ENCODE measurements around the gene HIVEP3. TPM values are rescaled to one million over a fixed set of nuclear protein-coding genes. Genes with fewer than 3 reads are reported as not detected.

The HIVEP3 gene
- total RNA-seq, 1 donor from 2014 or later, result 2.9 TPM

- intact Hi-C loops (cut with DNase I), result no loop called here
- no peak for DNase-seq (ENCODE audit: extremely low spot score in 2 of 2)
Observed at GRCh38 chr1:41908288-41908895, 10.3 kb downstream of the HIVEP3 start.

GRCh38 chr1:41907446-41907845 is 11.3 kb downstream of the HIVEP3 start:
- H3K36me3 ChIP-seq, result no peaks in the 10 kb centered on the region
- intact Hi-C loops (cut with DNase I), result no loop called here
- no peak for TF ChIP-seq POLR2AphosphoS5 (IDR thresholded peaks at IDR 0.05; ENCODE audit: insufficient read depth in 1 of 2, low read depth in 1 of 2)
- TF ChIP-seq POLR2A (IDR thresholded peaks at IDR 0.05), result no peak
- TF ChIP-seq CTCF (IDR thresholded peaks at IDR 0.05), result no peak
- H3K4me1 ChIP-seq, result no peaks in the 10 kb centered on the region
- no peaks in the 10 kb centered on the region for H3K27me3 ChIP-seq
- H3K4me3 ChIP-seq, result no peak overlapping the region
- H3K9me3 ChIP-seq, result no peaks in the 10 kb centered on the region
- DNase-seq (ENCODE audit: extremely low spot score in 2 of 2), result peak in 1 of 2 donors; percentile 56
- H3K27ac ChIP-seq, result no peak overlapping the region

More at GRCh38 chr1:41908288-41908895, 10.3 kb downstream of the HIVEP3 start:
- Histone ChIP-seq H3K9me3 (no peaks in the 10 kb centered on the region), H3K27ac (no peak overlapping the region), H3K36me3 (no peaks in the 10 kb centered on the region), H3K4me1 (no peaks in the 10 kb centered on the region), H3K27me3 (no peaks in the 10 kb centered on the region), H3K4me3 (no peak overlapping the region)
- TF ChIP-seq POLR2AphosphoS5 (IDR thresholded peaks at IDR 0.05; ENCODE audit: insufficient read depth in 1 of 2, low read depth in 1 of 2), result no peak
- TF ChIP-seq POLR2A (IDR thresholded peaks at IDR 0.05), result no peak
- TF ChIP-seq CTCF (IDR thresholded peaks at IDR 0.05), result no peak

- H3K4me3 ChIP-seq, result no peak overlapping the region
- no peaks in the 10 kb centered on the region for H3K9me3 ChIP-seq
- TF ChIP-seq CTCF (IDR thresholded peaks at IDR 0.05) (no peak), POLR2AphosphoS5 (IDR thresholded peaks at IDR 0.05; ENCODE audit: insufficient read depth in 1 of 2, low read depth in 1 of 2) (no peak), POLR2A (IDR thresholded peaks at IDR 0.05) (no peak)
- intact Hi-C loops (cut with DNase I), result no loop called here
- H3K27me3 ChIP-seq, result no peaks in the 10 kb centered on the region
- no peak overlapping the region for H3K27ac ChIP-seq
- H3K36me3 ChIP-seq, result no peaks in the 10 kb centered on the region
- no peaks in the 10 kb centered on the region for H3K4me1 ChIP-seq
- DNase-seq (ENCODE audit: extremely low spot score in 2 of 2), result peak in 1 of 2 donors; percentile 27
Observed at GRCh38 chr1:41906943-41907342, 11.8 kb downstream of the HIVEP3 start.

DNA sequence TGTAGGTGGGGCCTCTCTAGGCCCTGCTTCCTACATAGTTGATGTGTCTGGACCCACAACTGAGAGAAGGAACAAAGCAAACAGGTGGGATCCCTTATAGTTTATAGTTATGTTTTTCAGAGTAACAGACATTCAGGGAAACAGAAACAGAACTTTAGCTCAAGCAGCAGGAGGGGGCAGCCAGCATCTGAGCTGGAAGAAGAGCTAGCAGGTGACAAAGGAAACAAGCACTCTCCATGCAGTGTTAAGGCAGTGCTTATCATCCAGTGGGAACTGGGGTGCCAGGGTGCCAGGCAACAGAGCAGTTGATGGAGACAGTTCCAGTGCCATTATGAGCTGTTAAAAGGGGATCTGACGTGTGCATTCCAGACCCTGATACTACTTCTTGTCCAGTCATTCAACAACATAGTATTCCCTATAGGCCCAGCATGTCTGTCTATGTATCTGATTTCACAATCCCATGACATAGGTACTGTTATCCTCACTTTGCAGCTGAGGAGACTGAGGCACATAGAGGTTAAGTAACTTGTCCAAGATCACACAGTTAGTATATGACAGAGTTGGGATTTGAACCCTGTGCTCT is 13.5 kb downstream of the HIVEP3 start:
- Histone ChIP-seq H3K36me3 (no peaks in the 10 kb centered on the region), H3K27me3 (no peaks in the 10 kb centered on the region), H3K4me1 (no peaks in the 10 kb centered on the region), H3K27ac (no peak overlapping the region), H3K9me3 (no peaks in the 10 kb centered on the region), H3K4me3 (no peak overlapping the region)
- peak in 1 of 2 donors; percentile 10 for DNase-seq (ENCODE audit: extremely low spot score in 2 of 2)
- intact Hi-C loops (cut with DNase I), result no loop called here
- TF ChIP-seq POLR2AphosphoS5 (IDR thresholded peaks at IDR 0.05; ENCODE audit: insufficient read depth in 1 of 2, low read depth in 1 of 2) (no peak), CTCF (IDR thresholded peaks at IDR 0.05) (no peak), POLR2A (IDR thresholded peaks at IDR 0.05) (no peak)

- intact Hi-C loops (cut with DNase I), result no loop called here
- H3K36me3 ChIP-seq, result no peaks in the 10 kb centered on the region
Observed at GRCh38 chr1:41902664-41903063, 16.1 kb downstream of the HIVEP3 start.

More at GRCh38 chr1:41902664-41903063, 16.1 kb downstream of the HIVEP3 start:
- Histone ChIP-seq H3K27me3 (no peaks in the 10 kb centered on the region), H3K4me1 (no peaks in the 10 kb centered on the region), H3K9me3 (no peaks in the 10 kb centered on the region), H3K4me3 (no peak overlapping the region), H3K27ac (no peak overlapping the region)
- TF ChIP-seq POLR2A (IDR thresholded peaks at IDR 0.05), result no peak
- no peak for TF ChIP-seq POLR2AphosphoS5 (IDR thresholded peaks at IDR 0.05; ENCODE audit: insufficient read depth in 1 of 2, low read depth in 1 of 2)
- no peak for TF ChIP-seq CTCF (IDR thresholded peaks at IDR 0.05)
- DNase-seq (ENCODE audit: extremely low spot score in 2 of 2), result no peak
